Measurements from ENCODE around the gene MN1.

The MN1 gene

DNA sequence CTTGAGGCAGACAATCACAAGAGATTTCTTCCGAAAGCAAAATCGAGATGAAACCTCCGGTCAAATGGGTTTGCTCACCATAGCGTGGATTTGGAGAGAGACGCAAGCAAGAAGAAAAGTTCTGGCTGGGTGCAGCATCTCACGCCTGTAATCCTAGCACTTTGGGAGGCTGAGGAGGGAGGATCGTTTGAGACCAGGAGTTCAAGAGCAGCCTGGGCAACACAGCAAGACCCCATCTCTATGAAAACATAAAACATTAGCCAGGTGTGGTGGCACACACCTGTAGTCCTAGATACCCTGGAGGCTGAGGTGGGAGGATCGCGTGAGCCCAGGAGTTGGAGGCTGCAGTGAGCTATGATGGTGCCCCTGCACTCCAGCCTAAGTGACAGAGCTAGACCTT, 24.4 kb downstream of the MN1 start:
- Histone ChIP-seq H3F3A (ENCODE audit: insufficient read depth) (no peaks in the 10 kb centered on the region), H3K4me3 (ENCODE audit: insufficient read depth, low read length, poor library complexity, severe bottlenecking) (no peak overlapping the region), H3K27ac (ENCODE audit: low read depth, low read length) (no peak overlapping the region), H3K9ac (ENCODE audit: low read length) (no peak overlapping the region), H3K27me3 (ENCODE audit: low read length) (no peaks in the 10 kb centered on the region), H2AFZ (ENCODE audit: low read depth, low read length, severe bottlenecking) (no peak overlapping the region), H3K4me2 (ENCODE audit: low read depth, low read length, poor library complexity, severe bottlenecking) (no peak overlapping the region), H3K79me2 (ENCODE audit: insufficient read depth, low read length) (no peaks in the 10 kb centered on the region), H4K20me1 (ENCODE audit: low read depth, low read length) (no peaks in the 10 kb centered on the region), H3K9me2 (replicated peaks; ENCODE audit: insufficient read depth, low read length) (no peaks in the 10 kb centered on the region), H3K36me3 (ENCODE audit: low read length) (no peaks in the 10 kb centered on the region), H3K9me3 (ENCODE audit: insufficient read depth, low read length) (no peaks in the 10 kb centered on the region)
- TF ChIP-seq EZH2phosphoT487 (conservative IDR thresholded peaks at IDR 0.05; ENCODE audit: low read length) = no peak
- TF ChIP-seq, protein P1, sequence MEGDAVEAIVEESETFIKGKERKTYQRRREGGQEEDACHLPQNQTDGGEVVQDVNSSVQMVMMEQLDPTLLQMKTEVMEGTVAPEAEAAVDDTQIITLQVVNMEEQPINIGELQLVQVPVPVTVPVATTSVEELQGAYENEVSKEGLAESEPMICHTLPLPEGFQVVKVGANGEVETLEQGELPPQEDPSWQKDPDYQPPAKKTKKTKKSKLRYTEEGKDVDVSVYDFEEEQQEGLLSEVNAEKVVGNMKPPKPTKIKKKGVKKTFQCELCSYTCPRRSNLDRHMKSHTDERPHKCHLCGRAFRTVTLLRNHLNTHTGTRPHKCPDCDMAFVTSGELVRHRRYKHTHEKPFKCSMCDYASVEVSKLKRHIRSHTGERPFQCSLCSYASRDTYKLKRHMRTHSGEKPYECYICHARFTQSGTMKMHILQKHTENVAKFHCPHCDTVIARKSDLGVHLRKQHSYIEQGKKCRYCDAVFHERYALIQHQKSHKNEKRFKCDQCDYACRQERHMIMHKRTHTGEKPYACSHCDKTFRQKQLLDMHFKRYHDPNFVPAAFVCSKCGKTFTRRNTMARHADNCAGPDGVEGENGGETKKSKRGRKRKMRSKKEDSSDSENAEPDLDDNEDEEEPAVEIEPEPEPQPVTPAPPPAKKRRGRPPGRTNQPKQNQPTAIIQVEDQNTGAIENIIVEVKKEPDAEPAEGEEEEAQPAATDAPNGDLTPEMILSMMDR (IDR thresholded peaks at IDR 0.05; ENCODE audit: insufficient read depth, low read length, poor library complexity, severe bottlenecking) = no peak

DNA sequence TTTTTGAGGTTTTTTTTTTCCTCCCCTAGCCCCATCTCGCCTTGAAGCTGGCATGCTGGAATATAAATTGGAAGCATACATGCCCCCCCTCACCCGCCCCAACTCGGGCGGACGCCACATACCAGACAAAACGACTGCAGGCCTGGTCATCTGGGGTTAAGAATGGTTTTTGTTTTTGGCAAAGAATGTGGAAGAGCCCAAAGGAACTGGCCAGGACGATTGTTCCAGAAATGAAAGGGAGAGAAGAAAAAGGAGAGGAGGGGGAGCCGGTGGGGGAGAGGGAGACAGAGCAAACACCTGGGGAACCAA, 25.0 kb downstream of the MN1 start:
- no peaks in the 10 kb centered on the region for H3K27me3 ChIP-seq (ENCODE audit: low read length)
- no peak overlapping the region for H3K9ac ChIP-seq (ENCODE audit: low read length)
- no peak overlapping the region for H3K4me2 ChIP-seq (ENCODE audit: low read depth, low read length, poor library complexity, severe bottlenecking)
- no peaks in the 10 kb centered on the region for H3K79me2 ChIP-seq (ENCODE audit: insufficient read depth, low read length)
- H3K27ac ChIP-seq (ENCODE audit: low read depth, low read length) = no peak overlapping the region
- no peak overlapping the region for H3K4me3 ChIP-seq (ENCODE audit: insufficient read depth, low read length, poor library complexity, severe bottlenecking)
- no peak for TF ChIP-seq EZH2phosphoT487 (conservative IDR thresholded peaks at IDR 0.05; ENCODE audit: low read length)
- TF ChIP-seq, protein P1 (IDR thresholded peaks at IDR 0.05; ENCODE audit: insufficient read depth, low read length, poor library complexity, severe bottlenecking) = no peak
- H3K9me2 ChIP-seq (replicated peaks; ENCODE audit: insufficient read depth, low read length) = no peaks in the 10 kb centered on the region
- no peaks in the 10 kb centered on the region for H3F3A ChIP-seq (ENCODE audit: insufficient read depth)
- no peak overlapping the region for H2AFZ ChIP-seq (ENCODE audit: low read depth, low read length, severe bottlenecking)
- no peaks in the 10 kb centered on the region for H4K20me1 ChIP-seq (ENCODE audit: low read depth, low read length)
- H3K9me3 ChIP-seq (ENCODE audit: insufficient read depth, low read length) = no peaks in the 10 kb centered on the region
- H3K36me3 ChIP-seq (ENCODE audit: low read length) = no peaks in the 10 kb centered on the region

DNA sequence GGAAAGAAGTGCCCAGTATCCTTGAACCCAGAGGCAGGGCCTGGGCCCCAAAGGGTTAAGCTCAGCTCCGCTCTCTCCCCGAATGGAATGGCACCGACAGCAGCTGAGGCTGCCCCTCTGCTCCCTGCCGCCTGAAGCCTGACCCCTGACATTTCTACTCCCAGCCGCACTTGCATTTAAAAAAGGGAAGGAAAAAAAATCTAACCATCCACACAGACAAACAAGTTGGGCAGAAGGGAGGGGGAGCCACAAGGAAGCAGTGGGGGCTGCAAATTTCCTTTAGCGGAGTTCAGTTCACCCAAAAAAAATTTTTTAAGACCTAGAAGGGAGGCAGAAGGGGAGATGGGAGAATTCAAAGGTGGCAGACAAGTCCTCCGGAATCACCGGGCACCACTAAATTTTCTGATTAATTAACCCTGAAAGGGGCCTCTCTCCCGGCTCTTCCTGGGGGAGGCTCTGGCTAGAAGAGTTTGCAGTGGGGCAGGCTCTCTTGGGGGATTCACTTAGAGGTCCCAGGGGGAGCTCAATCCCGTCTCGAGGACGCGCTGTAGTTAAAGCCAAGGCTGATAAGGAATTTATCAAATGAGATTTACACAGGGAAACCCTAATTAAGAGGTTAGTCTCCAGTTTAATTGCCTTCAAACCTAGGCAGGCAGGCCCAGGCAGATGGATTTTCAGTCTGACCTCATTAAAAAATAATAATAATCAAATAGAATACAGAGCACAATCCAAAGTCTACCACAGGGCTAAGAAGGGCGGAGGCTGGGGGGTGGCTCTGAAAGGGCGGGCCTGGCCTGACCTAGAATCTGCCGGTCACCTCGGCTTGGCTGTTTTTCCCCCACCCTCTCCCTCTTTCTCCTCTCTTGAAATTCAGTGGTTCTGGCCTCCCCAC, 25.6 kb downstream of the MN1 start:
- Histone ChIP-seq H3K27me3 (ENCODE audit: low read length) (no peaks in the 10 kb centered on the region), H3F3A (ENCODE audit: insufficient read depth) (no peaks in the 10 kb centered on the region), H3K79me2 (ENCODE audit: insufficient read depth, low read length) (no peaks in the 10 kb centered on the region), H3K27ac (ENCODE audit: low read depth, low read length) (no peak overlapping the region), H3K4me2 (ENCODE audit: low read depth, low read length, poor library complexity, severe bottlenecking) (no peak overlapping the region), H3K36me3 (ENCODE audit: low read length) (no peaks in the 10 kb centered on the region), H3K9me3 (ENCODE audit: insufficient read depth, low read length) (no peaks in the 10 kb centered on the region), H3K9ac (ENCODE audit: low read length) (no peak overlapping the region), H4K20me1 (ENCODE audit: low read depth, low read length) (no peaks in the 10 kb centered on the region), H3K4me3 (ENCODE audit: insufficient read depth, low read length, poor library complexity, severe bottlenecking) (no peak overlapping the region), H2AFZ (ENCODE audit: low read depth, low read length, severe bottlenecking) (no peak overlapping the region), H3K9me2 (replicated peaks; ENCODE audit: insufficient read depth, low read length) (no peaks in the 10 kb centered on the region)
- TF ChIP-seq, protein P1 (IDR thresholded peaks at IDR 0.05; ENCODE audit: insufficient read depth, low read length, poor library complexity, severe bottlenecking) = no peak
- no peak for TF ChIP-seq EZH2phosphoT487 (conservative IDR thresholded peaks at IDR 0.05; ENCODE audit: low read length)

Measured in SU-DHL-6 (cell line).